BE2C (cell line): ENCODE results near the gene LRBA.

ENCODE experiments used
- DNase-seq: peaks from one replicate; pipeline ENCODE4 v3.0.0-alpha.2; 2020
- H3K27me3 ChIP-seq: fragments of 250-450 bp; sonication (Bioruptor Pico); 2 replicates; pipeline ENCODE4 v1.5.1; 2020; ENCODE audit warnings: mild to moderate bottlenecking
- H3K36me3 ChIP-seq: fragments of 250-450 bp; sonication (Bioruptor Pico); 2 replicates; pipeline ENCODE4 v1.5.1; 2020; ENCODE audit warnings: mild to moderate bottlenecking
- H3K4me1 ChIP-seq: fragments of 250-450 bp; sonication (Bioruptor Pico); 2 replicates; pipeline ENCODE4 v1.5.1; 2020
- H3K4me3 ChIP-seq: 2 replicates; pipeline ENCODE4 v1.5.1; 2011; ENCODE audit warnings: low read depth, low read length
- H3K9me3 ChIP-seq: fragments of 250-450 bp; sonication (Bioruptor Pico); 2 replicates; pipeline ENCODE4 v1.5.1; 2020
- TF ChIP-seq, protein P1 (sequence below): IDR thresholded peaks from 2 replicates; pipeline ENCODE4 v1.5.1; 2012; ENCODE audit warnings: mild to moderate bottlenecking, low read depth, low read length

LRBA gene

GRCh38 chr4:150725957-150726523 lies 289.0 kb downstream of the LRBA start:
- Histone ChIP-seq H3K27me3 (no peaks in the 10 kb centered on the region), H3K4me1 (peaks cover 12% of the 10 kb centered on the region), H3K4me3 (no peak overlapping the region), H3K36me3 (no peaks in the 10 kb centered on the region; the same call in 1 of the 2 replicates), H3K9me3 (no peaks in the 10 kb centered on the region)
- DNase-seq, result no peak
- TF ChIP-seq, protein P1, sequence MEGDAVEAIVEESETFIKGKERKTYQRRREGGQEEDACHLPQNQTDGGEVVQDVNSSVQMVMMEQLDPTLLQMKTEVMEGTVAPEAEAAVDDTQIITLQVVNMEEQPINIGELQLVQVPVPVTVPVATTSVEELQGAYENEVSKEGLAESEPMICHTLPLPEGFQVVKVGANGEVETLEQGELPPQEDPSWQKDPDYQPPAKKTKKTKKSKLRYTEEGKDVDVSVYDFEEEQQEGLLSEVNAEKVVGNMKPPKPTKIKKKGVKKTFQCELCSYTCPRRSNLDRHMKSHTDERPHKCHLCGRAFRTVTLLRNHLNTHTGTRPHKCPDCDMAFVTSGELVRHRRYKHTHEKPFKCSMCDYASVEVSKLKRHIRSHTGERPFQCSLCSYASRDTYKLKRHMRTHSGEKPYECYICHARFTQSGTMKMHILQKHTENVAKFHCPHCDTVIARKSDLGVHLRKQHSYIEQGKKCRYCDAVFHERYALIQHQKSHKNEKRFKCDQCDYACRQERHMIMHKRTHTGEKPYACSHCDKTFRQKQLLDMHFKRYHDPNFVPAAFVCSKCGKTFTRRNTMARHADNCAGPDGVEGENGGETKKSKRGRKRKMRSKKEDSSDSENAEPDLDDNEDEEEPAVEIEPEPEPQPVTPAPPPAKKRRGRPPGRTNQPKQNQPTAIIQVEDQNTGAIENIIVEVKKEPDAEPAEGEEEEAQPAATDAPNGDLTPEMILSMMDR, result no peak

- DNase-seq, result no peak
- H3K36me3 ChIP-seq, result no peaks in the 10 kb centered on the region
These were observed 291.2 kb downstream of the LRBA start for GRCh38 chr4:150723727-150724411.

DNA sequence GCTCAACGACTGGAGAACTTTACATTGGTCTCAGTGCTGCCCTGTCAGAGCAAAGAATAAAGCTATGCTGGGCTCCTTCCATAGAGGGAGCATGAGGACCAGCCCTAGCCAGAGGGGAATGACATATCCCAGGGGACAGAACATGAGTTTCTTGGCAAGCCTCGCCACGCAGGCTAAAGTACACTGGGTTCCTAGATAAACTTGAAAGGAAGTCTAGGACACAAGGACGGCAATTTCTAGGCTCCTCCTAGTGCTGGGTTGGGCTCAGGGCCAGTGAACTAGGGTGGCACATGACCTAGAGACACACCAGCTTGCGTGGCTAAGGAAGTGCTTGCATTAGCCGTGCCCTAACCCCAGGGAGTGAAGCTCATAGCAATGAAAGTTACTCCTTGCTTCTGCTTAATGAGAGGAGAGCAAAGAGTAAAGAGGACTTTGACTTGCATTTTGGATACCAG lies 292.1 kb downstream of the LRBA start:
- DNase-seq, result peak; percentile 85
- no peak overlapping the region for H3K4me3 ChIP-seq
- TF ChIP-seq, protein P1, result peak; percentile 77

More at GRCh38 chr4:150723727-150724411, 291.2 kb downstream of the LRBA start:
- no peak overlapping the region for H3K4me3 ChIP-seq
- H3K27me3 ChIP-seq, result no peaks in the 10 kb centered on the region
- TF ChIP-seq, protein P1, result no peak
- peaks cover 12% of the 10 kb centered on the region for H3K4me1 ChIP-seq
- no peaks in the 10 kb centered on the region for H3K9me3 ChIP-seq

DNA sequence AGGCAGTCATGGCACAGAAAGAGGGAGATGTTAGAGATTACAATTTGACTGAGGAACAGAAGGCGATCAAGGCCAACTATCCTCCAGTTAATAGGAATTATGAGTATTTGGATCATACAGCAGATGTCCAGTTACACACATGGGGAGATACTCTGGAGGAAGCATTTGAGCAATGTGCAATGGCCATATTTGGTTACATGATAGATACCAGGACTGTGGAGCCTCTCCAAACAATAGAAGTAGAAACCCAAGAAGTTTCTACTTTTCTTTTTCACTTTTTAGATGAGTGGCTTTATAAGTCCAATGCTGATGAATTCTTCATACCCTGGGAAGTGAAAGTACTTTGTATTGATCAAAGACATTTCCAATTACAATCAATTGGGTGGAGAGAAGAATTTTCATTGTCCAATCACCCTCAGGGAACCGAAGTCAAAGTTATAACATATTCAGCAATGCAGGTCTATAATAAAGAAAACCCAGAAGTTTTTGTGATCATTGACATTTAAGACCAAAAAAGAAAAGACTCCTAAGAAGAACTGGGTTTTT lies 294.0 kb downstream of the LRBA start:
- H3K27me3 ChIP-seq, result no peaks in the 10 kb centered on the region
- TF ChIP-seq, protein P1, result no peak
- DNase-seq, result no peak
- H3K9me3 ChIP-seq, result no peaks in the 10 kb centered on the region
- peaks cover 12% of the 10 kb centered on the region for H3K4me1 ChIP-seq
- H3K4me3 ChIP-seq, result no peak overlapping the region
- H3K36me3 ChIP-seq, result no peaks in the 10 kb centered on the region

More for the DNA sequence above, 292.1 kb downstream of the LRBA start:
- no peaks in the 10 kb centered on the region for H3K27me3 ChIP-seq
- peaks cover 12% of the 10 kb centered on the region for H3K4me1 ChIP-seq
- H3K36me3 ChIP-seq, result no peaks in the 10 kb centered on the region
- H3K9me3 ChIP-seq, result no peaks in the 10 kb centered on the region

- H3K9me3 ChIP-seq, result no peaks in the 10 kb centered on the region
- H3K36me3 ChIP-seq, result no peaks in the 10 kb centered on the region
- no peak for DNase-seq
- no peaks in the 10 kb centered on the region for H3K27me3 ChIP-seq
- TF ChIP-seq, protein P1, result no peak
- no peak overlapping the region for H3K4me3 ChIP-seq
- H3K4me1 ChIP-seq, result no peaks in the 10 kb centered on the region; the same call in 1 of the 2 replicates
These were observed 297.1 kb downstream of the LRBA start for GRCh38 chr4:150717952-150718351.
